GM18868 (cell line): Measurements from ENCODE around the gene TRIM42.

Experiments
- ATAC-seq: cut with Tn5 transposase; IDR thresholded peaks from one replicate; pipeline ENCODE4 v1.9.1; 2021; ENCODE audit warnings: mild to moderate bottlenecking, moderate library complexity; ENCODE audit not compliant: unreplicated experiment

TRIM42 gene

DNA sequence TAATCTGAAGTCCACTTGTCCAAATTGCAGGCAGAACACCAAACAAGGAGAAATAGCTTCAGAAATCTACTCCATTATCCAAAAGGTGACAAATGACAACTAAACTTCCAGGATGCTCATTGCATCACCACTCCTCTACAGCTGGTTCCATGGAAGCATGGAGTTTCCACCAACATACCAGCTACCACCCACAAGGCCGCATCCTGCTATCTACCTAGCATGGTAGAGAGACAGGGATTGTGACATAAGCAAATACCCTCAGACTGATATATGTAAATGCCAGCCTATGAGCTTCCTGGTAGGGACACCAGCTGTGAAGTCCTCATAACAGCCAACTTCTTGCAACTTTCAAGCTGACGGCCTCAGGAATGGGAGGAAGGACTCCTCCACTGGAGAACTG is at the start of gene TRIM42:
Gene TRIM42 (plus strand): TSS at position 301 of the 400 bp plus-strand sequence. CDS start 166 bp downstream, outside the sequence.
- no peak for ATAC-seq

DNA sequence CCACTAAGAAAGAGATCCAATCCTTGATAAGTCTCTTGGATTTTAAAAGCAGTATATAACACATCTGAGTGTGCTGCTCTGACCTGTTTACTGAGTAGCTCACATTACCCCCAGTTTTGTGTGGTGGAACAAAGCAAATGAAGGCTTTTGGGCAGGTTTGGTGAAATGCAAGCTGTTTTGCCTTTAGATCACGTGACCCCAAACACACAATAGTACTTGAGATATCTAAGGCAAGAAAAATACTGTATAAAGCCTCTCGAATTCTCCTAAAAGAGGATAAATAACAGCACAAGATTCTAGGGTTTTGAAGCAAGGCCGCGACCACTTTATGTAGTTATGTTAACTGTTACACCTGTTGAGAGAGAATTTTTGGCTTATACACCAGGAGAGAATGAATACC is 49.3 kb upstream of the TRIM42 start:
- no peak for ATAC-seq

DNA sequence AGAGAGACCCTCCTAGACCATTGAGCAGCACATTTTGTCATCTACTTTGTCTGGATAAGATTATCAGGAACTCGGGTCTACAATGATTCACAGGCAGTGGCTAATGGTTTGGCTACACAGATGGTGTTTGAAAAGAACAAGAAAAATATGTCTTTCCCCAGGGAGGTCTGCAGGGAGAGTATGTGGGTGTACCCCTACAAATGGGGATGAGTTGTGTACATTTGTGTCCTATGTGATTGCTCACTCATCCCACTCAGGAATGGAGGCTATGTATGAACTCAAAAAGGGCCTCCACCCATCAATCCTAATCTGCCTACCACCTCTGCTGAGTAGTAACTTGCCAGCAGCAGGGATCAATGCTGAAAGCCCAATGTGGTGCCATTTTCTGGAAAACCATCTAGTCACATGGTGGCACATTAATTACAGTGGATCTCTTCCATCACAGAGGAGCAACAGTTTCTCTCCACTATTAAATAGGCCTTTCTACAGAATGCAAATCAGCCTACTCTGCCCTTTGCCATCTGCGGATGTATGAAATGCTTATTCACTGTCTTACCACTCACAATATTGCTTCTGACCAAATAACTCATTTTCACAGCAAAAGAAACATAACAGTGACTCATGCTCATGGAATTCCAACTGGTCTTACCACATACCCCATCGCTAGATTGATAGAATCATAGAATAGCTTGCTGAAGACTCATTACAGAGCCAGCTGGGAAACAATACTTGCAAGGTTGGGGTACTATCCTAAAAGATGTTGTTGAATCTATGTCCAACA is 48.3 kb upstream of the TRIM42 start:
- no peak for ATAC-seq

DNA sequence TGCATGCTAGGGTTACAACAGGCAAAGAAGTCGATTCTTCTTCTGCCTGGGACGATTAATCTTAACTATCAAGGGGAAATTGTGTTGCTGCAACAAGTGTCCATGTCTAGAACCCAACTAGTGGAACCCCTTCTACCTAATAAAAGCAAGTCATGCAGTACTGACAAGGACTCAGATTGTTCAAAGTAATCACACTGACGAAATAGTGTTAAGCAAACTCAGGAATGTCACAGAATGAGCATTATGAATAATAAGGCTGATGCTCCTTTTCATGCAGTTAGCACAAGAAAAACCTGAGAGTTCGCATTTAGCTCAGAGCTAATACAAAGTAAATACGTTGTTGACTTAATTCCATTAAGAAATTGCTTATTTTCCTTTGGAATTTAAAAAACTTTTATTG is 47.5 kb upstream of the TRIM42 start:
- ATAC-seq, result no peak

DNA sequence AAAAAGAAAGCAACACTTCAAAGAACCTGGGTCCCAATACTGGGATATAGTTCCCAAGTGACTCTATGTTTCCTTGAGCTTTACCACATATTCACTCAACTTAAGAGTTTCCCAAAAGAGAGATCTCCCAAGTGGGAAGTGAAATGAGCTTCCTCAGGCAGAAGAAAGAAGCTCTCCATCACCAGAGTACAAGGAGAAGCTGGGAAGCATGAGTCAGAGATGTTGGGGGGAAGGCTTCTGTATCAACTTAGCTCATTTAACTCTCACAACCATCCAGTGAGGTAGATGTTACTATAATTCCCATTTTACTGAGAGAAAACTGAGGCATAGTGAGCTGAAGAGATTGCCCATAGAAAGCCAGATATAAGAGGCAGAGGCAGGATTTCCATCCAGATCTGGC is 47.0 kb upstream of the TRIM42 start:
- no peak for ATAC-seq

DNA sequence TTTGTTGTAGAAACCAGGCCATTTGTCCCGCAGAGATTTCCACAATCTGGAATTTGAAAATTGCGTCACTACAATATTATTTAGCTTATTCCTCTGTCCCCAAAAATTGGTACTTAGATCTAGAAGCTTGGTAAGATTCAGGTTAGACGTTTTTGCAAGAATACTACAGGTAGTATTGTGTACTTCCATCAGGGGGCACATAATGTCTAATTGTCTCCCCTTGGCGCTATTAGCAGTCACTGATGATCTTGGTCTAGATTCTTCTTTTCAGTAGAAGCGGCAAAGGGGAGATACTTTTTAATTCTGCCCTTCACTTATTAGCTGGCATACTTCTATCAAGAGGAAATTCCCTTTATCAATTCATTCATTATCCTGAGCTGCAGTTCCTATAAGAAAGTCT is 42.6 kb upstream of the TRIM42 start:
- no peak for ATAC-seq

DNA sequence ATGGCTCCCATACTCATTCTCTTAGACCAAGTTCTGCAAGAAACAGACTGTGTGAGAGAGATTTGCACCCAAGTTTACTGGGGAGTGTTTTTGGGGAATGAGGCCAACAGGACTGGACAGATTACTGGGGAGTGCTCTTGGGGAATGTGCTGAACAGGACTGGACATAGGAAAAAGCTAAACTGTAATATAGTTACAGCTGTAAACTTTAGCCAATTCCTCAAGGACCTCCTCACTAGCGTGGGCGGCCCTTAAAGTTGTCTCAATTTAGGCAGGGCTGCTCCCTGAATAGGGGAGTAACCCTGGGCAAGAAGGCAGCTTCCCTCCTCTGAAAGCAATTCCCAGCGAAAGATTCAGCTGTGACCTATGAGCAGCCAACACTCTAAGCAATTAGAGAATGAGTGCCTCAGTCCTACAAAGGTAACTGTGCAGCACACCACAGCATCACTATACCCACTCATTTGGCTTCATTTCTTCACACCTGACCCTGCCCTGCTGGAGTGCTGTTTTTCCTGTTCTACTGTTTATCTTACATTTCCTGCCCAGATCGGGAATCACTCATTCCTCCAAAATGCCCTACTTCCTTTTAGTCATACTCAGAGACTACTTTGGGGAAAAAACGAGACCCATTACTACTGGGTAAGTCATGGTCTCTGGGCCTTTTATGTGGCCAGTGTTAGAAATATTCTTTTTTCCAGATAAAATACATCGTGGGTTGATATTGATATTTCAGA is 41.3 kb upstream of the TRIM42 start:
- no peak for ATAC-seq

DNA sequence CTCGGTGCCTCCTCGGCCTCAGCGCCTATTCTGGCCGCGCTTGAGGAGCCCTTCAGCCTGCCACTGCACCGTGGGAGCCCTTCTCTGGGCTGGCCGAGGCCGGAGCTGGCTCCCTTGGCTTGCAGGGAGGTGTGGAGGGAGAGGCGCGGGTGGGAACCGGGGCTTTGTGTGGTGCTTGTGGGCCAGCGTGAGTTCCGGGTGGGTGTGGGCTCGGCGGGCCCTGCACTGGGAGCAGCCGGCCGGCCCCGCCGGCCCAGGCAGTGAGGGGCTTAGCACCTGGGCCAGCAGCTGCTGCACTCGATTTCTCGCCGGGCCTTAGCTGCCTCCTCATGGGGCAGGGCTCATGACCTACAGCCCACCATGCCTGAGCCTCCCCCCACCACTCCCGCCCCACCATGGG is 26.6 kb upstream of the TRIM42 start:
- no peak for ATAC-seq

DNA sequence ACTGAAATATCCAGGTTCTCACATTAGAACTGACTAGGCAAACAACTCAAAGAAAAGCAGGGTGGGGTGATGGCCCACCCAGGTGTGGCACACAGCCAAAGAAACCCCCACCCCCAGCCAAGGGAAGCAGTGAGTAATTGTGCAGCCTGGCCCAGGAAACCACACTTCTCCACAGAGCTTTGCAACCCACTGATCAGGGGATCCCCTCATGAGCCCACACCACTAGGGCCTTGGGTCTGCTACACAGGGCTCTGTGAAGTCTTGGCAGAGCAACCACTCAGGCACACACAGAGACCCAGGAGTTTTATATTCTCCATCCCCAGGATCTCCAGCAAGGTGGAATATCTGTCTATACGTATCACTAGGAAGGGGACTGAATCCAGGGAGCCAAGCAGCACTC is 22.2 kb upstream of the TRIM42 start:
- no peak for ATAC-seq

DNA sequence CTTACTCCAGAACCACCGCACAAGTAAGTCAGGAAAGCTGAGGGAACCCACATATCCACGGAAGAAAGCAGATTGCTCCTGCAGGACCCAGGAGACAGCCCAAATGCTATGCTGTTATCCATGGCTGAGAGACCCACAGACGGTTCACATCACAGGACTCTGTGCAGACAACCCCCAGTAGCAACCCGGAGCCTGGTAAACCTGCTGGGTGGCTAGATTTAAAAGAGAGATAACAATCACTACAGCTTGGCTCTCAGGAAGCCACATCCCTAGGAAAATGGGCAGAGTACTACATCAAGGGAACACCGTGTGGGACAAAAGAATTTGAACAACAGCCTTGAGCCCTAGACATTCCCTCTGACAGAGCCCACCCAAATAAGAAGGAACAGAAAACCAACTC is 13.8 kb upstream of the TRIM42 start:
- no peak for ATAC-seq

DNA sequence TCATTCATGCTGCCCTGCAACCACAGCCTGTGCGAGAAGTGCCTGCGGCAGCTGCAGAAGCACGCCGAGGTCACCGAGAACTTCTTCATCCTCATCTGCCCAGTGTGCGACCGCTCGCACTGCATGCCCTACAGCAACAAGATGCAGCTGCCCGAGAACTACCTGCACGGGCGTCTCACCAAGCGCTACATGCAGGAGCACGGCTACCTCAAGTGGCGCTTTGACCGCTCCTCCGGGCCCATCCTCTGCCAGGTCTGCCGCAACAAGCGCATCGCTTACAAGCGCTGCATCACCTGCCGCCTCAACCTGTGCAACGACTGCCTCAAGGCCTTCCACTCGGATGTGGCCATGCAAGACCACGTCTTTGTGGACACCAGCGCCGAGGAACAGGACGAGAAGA is 4.7 kb downstream of the TRIM42 start:
- no peak for ATAC-seq

DNA sequence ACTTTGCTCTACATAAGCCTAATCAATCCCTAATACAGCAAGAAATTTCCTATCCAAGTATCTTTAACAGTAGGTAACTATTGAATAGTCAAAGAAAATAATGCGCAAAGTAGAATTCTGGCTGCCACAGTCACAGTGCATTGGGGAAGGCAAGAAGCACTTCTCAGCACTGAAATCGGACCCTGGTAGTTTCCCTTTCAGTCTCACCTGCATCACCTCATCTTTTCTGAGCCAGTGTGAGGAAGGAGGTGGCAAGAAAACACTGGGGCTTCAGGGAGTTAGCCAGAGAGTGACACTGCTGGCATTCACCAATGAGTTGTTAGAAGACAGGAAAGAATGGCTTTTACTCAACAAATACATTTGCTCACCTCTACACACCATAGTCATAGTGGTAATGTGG is 8.3 kb downstream of the TRIM42 start:
- ATAC-seq, result no peak

DNA sequence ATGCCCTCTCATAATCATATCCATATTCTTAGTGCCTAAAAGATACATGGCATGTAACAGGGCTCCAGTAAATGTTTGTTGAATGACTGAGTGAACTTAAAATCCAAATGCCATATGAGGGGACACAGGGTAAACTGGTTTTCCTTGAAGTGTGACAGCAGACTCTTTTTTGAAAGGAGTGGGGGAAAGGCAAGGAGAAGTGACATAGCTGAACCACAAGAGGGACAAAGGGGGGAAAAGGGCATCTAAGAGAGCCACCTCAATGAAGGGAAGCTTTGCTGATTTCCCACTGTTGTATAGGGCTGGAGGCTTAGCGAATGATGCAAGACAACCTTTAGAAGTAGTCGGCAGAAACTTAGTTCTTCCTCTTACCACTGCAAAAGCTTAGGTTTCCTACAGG is 9.1 kb downstream of the TRIM42 start:
- no peak for ATAC-seq

DNA sequence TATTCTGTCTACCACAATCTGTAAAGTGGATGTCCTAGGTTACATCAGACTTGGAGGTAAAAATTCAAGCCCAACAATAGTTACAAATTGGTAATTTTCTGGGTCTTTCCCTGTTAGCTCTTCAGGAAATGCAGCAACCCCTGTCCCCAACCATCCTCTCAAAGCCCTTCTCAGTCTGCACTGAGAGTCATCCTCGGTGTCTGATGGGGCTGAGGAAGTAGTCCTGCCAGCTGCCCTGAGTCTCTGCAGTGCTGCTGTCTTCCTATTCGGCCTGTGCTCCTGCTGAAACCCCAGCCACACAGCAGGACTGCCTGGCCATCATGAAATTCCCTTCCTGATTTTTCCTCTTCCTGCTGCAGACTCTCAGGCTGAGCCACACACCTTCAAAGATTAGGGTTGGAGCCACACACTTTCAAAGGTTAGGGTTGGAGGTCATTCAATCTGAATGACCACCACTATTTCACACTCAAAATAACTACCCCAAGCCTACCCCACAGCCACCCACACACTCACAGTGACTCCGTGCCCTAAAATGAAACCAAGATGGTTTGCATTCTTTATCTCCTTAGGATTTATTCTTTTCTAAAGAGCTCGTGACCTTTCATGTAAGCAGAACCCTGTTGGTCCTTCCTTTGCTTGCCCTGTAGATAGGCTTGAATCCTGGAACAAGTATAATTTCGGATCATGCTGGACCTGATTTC is 17.6 kb downstream of the TRIM42 start:
- no peak for ATAC-seq

DNA sequence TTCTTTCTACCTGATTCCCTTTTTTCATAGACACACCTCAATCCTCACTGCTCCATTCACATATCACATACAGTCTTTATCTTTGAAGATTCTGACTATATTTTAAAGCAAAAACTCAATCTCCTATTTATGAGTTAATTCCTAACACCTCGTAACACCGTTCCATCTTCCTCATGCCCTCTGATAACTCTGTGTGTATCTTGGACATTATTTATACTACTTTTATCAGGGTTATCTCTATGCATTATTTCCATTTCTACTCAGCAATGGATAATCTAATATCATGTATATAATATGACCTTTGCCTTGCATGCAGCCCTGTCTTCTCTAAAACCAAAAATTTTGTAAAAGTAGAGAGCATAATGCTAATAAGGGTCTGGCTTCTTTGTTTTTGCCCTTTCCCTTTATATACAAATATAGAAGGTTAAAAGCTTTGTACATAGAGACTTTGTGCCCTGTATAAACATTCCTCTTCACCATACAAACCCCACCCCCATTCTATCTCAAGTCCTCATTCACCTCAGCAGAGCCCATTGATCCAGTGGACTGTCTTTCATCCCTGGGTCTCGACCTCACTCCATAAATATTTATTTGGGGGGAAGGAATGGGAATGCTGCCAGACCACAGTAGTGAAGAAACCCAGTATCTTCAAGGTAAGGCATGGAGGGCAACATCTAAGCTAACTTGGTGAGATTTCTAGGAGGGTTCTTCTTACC is 21.8 kb downstream of the TRIM42 start:
- ATAC-seq, result no peak

DNA sequence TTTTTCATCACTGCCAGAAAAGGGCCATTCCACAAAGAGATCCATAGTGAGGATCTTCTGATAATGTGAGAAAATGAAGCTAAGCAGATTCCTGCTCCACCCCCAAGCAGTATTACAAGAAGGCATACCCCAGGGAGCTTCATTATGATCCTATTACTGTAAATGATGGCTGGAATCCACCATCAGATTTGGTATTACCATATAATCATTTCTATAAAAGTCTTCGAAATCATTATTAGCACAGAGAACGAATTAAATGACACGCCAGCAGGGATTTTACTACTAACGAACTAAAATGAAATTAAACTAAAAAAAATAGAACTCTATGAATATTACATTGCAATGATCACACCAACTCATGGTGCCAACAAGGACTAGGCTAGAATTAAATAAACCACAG is 24.4 kb downstream of the TRIM42 start:
- no peak for ATAC-seq

DNA sequence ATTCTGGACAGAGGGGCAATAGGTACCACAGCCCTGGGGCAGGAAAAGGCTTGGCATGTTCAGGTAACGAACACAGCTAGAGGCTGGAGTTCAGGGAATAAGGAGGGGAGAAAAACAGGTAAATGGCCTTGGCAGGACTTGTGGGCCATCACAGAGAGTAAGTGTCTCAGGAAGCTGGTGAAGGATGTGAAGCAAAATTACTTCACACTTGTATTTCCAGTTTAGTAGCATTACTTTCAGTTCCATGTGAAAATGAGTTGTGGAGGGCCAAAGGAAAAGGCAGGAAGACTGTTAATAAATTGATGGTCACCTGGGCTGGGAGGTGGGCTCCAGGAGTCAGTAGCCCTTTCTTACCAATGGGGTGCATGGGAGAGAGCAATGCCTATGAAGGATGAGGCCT is 25.6 kb downstream of the TRIM42 start:
- no peak for ATAC-seq

DNA sequence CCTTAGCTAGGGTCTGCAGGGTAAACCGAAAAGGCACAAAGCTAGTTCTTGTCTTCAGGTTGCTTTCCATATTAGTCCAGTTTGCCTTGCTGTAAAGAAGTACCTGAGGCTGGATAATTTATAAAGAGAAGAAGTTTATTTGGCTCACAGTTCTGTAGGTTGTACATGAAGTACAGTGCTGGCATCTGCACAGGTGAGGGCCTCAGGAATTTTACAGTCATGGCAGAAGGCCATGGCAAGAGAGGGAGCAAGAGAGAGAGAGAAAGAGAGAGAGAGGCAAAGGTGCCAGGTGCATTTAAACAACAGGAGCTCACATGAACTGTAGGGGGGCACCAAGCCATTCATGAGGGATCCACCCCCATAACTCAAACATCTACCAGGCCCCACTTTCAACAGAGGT is 26.9 kb downstream of the TRIM42 start:
- no peak for ATAC-seq

DNA sequence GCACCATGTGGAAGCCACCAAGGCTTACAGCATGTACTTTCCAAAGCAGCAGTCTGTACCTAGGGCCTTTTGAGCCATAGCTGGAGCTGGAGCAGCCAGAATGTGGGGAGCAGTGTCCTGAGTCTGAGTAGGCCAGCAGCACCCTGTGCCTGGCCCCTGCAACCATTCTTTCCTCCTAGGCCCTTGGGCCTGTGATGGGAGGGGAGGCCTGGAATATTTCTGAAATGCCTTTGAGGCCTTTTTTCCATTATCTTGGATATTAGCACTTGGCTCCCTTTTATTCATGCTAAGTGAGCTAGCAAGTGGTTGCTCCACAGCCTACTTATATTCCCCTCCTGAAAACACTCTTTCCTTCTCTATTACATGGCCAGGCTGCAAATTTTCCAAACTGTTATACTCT is 28.1 kb downstream of the TRIM42 start:
- no peak for ATAC-seq

DNA sequence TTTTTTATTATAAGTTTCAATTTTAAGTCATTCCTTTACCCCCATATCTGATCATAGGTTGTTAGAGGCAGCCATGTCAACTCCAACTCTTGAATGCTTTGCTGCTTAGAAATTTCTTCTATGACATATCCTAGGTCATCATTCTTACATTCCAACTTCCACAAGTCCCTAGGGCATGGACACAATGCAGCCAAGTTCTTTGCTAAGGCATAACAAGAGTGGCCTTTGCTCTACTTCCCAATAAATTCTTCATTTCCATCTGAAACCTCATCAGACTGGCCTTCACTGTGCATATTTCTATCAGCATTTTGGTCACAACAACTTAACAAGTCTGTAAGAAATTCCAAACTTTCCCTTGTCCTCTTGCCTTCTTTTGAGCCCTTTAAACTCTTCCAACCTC is 28.5 kb downstream of the TRIM42 start:
- ATAC-seq, result no peak

DNA sequence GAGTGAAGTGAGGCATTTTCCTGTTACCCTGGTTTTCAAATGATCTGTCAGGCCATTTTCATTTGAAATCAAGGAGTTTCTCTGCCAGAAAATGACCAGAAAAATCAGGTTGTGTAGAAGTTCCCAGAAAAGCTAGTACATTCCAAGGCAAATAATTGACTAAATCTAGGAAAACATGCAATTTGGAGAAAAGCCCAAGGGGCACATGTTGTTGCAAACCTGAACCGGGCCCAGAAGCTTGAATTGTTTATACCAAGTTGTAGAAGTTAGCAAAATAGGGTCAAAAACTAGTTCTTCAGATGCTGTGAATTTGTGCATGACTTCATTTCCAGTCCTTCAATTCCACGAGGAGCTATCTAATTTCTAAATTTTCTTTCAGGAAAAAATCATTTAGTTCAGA is 31.0 kb downstream of the TRIM42 start:
- ATAC-seq, result no peak
